Keratinocyte (primary cell): Measurements from ENCODE around the gene ZNF664. TPM values are rescaled to one million over a fixed set of nuclear protein-coding genes. Genes with fewer than 3 reads are reported as not detected.

Experiments
- DNase-seq: peaks from one replicate; pipeline ENCODE4 v3.0.0-alpha.2; 2011; ENCODE audit warnings: low read depth, missing footprints, low spot score
- FAIRE-seq: peaks from 2 replicates; lab custom pipeline; 2011; peaks lifted over from hg19 to GRCh38; lab: Jason Lieb, UNC
- H2AFZ ChIP-seq: 2 replicates; pipeline ENCODE4 v1.6.0; 2012; ENCODE audit warnings: low read length, control low read depth, inconsistent platforms; ENCODE audit not compliant: control insufficient read depth
- H3K27ac ChIP-seq: 2 replicates; pipeline ENCODE4 v1.5.1; 2011; ENCODE audit warnings: low read length; ENCODE audit not compliant: control insufficient read depth, insufficient read depth
- H3K27me3 ChIP-seq: 3 replicates; pipeline ENCODE4 v1.6.0; 2011; ENCODE audit warnings: low read length; ENCODE audit not compliant: control insufficient read depth, insufficient read depth; ENCODE audit errors: extremely low read depth
- H3K36me3 ChIP-seq, 2 experiments: 2 replicates in 1 of 2; 3 replicates in 1 of 2; pipeline ENCODE4 v1.5.1; 2011; ENCODE audit warnings: low read length in 2 of 2, mild to moderate bottlenecking in 1 of 2; ENCODE audit not compliant: control insufficient read depth in 2 of 2, insufficient read depth in 2 of 2; ENCODE audit errors: extremely low read depth in 1 of 2
- H3K4me1 ChIP-seq: 3 replicates; pipeline ENCODE4 v1.5.1; 2011; ENCODE audit warnings: low read length; ENCODE audit not compliant: control insufficient read depth, insufficient read depth; ENCODE audit errors: extremely low read depth
- H3K4me2 ChIP-seq: 3 replicates; pipeline ENCODE4 v1.6.0; 2011; ENCODE audit warnings: low read depth, low read length; ENCODE audit not compliant: control insufficient read depth, insufficient read depth; ENCODE audit errors: extremely low read depth
- H3K4me3 ChIP-seq, 3 experiments: fragments of 200-600 bp in 1 of 3; sonication (generic) in 1 of 3; 2 replicates in 2 of 3; 3 replicates in 1 of 3; pipeline ENCODE4 v1.5.1; 2011 to 2016; ENCODE audit warnings: low read length in 3 of 3, mild to moderate bottlenecking in 3 of 3, control low read depth in 2 of 3, inconsistent platforms in 1 of 3, low read depth in 1 of 3, mixed read lengths in 1 of 3, mixed run types in 1 of 3, moderate library complexity in 1 of 3; ENCODE audit not compliant: control insufficient read depth in 2 of 3, insufficient read depth in 2 of 3; ENCODE audit errors: extremely low read depth in 1 of 3
- H3K79me2 ChIP-seq: 2 replicates; pipeline ENCODE4 v1.6.0; 2012; ENCODE audit warnings: low read length; ENCODE audit not compliant: control insufficient read depth, insufficient read depth
- H3K9ac ChIP-seq: 3 replicates; pipeline ENCODE4 v1.6.0; 2011; ENCODE audit warnings: low read length; ENCODE audit not compliant: control insufficient read depth, insufficient read depth; ENCODE audit errors: extremely low read depth
- H3K9me1 ChIP-seq: 3 replicates; pipeline ENCODE4 v1.6.0; 2011; ENCODE audit warnings: low read length; ENCODE audit not compliant: control insufficient read depth, insufficient read depth; ENCODE audit errors: extremely low read depth
- H3K9me3 ChIP-seq: 2 replicates; pipeline ENCODE4 v1.5.1; 2012; ENCODE audit warnings: low read depth, low read length; ENCODE audit not compliant: control insufficient read depth
- H4K20me1 ChIP-seq: 3 replicates; pipeline ENCODE4 v1.6.0; 2011; ENCODE audit warnings: low read length; ENCODE audit not compliant: control insufficient read depth, insufficient read depth; ENCODE audit errors: extremely low read depth
- CTCF ChIP-seq, 3 experiments: IDR thresholded peaks in 1 of 3; conservative IDR thresholded peaks in 1 of 3; optimal IDR thresholded peaks in 1 of 3; 2 replicates in 2 of 3; 3 replicates in 1 of 3; pipeline versions ENCODE3 to v1.5.1; 2011; ENCODE audit warnings: low read length in 3 of 3, mild to moderate bottlenecking in 3 of 3, moderate library complexity in 2 of 3, control low read depth in 1 of 3, inconsistent platforms in 1 of 3; ENCODE audit not compliant: insufficient read depth in 2 of 3; ENCODE audit errors: extremely low read depth in 1 of 3
- EZH2 ChIP-seq: IDR thresholded peaks from one replicate; pipeline ENCODE4 v1.6.1; 2012; ENCODE audit warnings: inconsistent platforms, mild to moderate bottlenecking, low read length, moderate library complexity
- dilution Hi-C: fragments of 300-500 bp; cut with MboI; formaldehyde crosslinking; loops from one replicate; pipeline ENCODE4 v1.7.0; 2020; ENCODE audit warnings: low sequenced_read_pairs; ENCODE audit not compliant: extremely low pct_ligation_motif_present
- polyA plus RNA-seq, 5 experiments: library from polyadenylated mRNA; depleted of rRNA in 3 of 5; stranded (reverse) in 3 of 5; stranded (forward) in 1 of 5; unstranded in 1 of 5; fragments of >200 nt; gene quantifications; 1 replicate in 1 of 5; 2 replicates in 3 of 5; 3 replicates in 1 of 5; pipeline versions ENCODE4 v1.2.1 to v1.2.3, GENCODE V29; 2011 to 2012; ENCODE audit warnings: missing spikeins in 2 of 5, low read depth in 1 of 5, low replicate concordance in 1 of 5

Gene ZNF664
- polyA plus RNA-seq, 1 donor (not counting 4 experiments of a cell fraction or from before 2014, with no cell fraction given) = 48.7 TPM

GRCh38 chr12:123997033-123997822 lies 24.2 kb downstream of the ZNF664 start:
- Histone ChIP-seq H3K9me3 (no peaks in the 10 kb centered on the region), H3K4me2 (no peak overlapping the region), H3K4me1 (peaks cover 31% of the 10 kb centered on the region), H3K79me2 (peaks cover 3% of the 10 kb centered on the region), H3K9ac (no peak overlapping the region), H2AFZ (no peak overlapping the region), H3K36me3 (peaks cover 5 to 13% of the 10 kb centered on the region in 2 experiments), H3K9me1 (peaks cover 2% of the 10 kb centered on the region), H4K20me1 (no peaks in the 10 kb centered on the region), H3K27me3 (no peaks in the 10 kb centered on the region), H3K27ac (no peak overlapping the region), H3K4me3 (no peak overlapping the region)
- dilution Hi-C loops = no loop called here
- FAIRE-seq (no peak), DNase-seq (no peak)
- TF ChIP-seq CTCF (optimal IDR thresholded peaks at IDR 0.05 in 1 of 3, IDR thresholded peaks at IDR 0.05 in 1 of 3, conservative IDR thresholded peaks at IDR 0.05 in 1 of 3; ENCODE audit: extremely low read depth in 1 of 3, insufficient read depth in 2 of 3, low read length in 3 of 3) (no peak), EZH2 (no peak)

DNA sequence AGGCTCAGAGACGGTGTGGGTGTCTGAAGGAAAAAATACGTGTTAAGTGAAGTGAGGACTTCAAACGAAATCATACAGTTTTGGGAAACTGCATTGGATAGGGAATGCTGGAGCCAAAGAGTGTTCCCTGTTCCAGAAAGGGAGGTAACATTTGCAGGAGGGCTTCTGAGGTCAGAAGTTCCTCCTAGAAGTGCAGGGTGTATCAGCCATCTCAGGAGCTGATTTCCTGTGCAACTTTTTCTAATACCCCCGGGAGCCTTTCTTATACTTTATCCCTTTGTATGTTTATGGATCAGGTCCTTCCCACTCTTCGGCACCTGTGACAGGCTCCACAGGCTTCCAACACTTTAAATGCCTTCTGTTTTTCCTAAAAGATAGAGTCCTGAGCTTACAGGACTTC lies 24.9 kb downstream of the ZNF664 start:
- Histone ChIP-seq H3K27ac (no peak overlapping the region), H3K79me2 (peaks cover 3% of the 10 kb centered on the region), H3K4me3 (no peak overlapping the region), H3K4me1 (peaks cover 25% of the 10 kb centered on the region), H3K9ac (no peak overlapping the region), H3K27me3 (no peaks in the 10 kb centered on the region), H4K20me1 (peaks cover 3% of the 10 kb centered on the region), H3K4me2 (no peak overlapping the region), H3K36me3 (peaks cover 3 to 13% of the 10 kb centered on the region in 2 experiments), H2AFZ (no peak overlapping the region), H3K9me3 (no peaks in the 10 kb centered on the region), H3K9me1 (peaks cover 1% of the 10 kb centered on the region)
- FAIRE-seq (no peak), DNase-seq (no peak)
- dilution Hi-C loops = no loop called here
- TF ChIP-seq CTCF (optimal IDR thresholded peaks at IDR 0.05 in 1 of 3, IDR thresholded peaks at IDR 0.05 in 1 of 3, conservative IDR thresholded peaks at IDR 0.05 in 1 of 3; ENCODE audit: extremely low read depth in 1 of 3, insufficient read depth in 2 of 3, low read length in 3 of 3) (no peak), EZH2 (no peak)
